HepG2 (cell line): ENCODE results near the gene CACNA1C. TPM values are rescaled to one million over a fixed set of nuclear protein-coding genes. Genes with fewer than 3 reads are reported as not detected.

Source experiments
- ATAC-seq: fragments of 200-7000 bp; cut with Tn5 transposase; 3 replicates; pipeline ENCODE4 v1.9.1; 2020; ENCODE audit warnings: mild to moderate bottlenecking, moderate library complexity
- BruUV-seq: library from RNA; stranded (reverse); fragments of 400-500 nt; replicated peaks from 2 replicates; lab custom pipeline; 2021; lab: Mats Ljungman, UMichigan
- CTCF ChIA-PET: fragments of 300-600 bp; formaldehyde crosslinking; extraction: SDS; loops from one replicate; lab custom pipeline; 2021; ENCODE audit warnings: low total read pairs, inconsistent platforms, low intra/inter-chr PET ratio; lab: Yijun Ruan, JAX
- POLR2A ChIA-PET: fragments of 350-600 bp; sonication (Branson Sonifier 250); formaldehyde crosslinking; loops from one replicate; lab custom pipeline; 2020; ENCODE audit warnings: antibody characterized with exemption, inconsistent platforms; lab: Yijun Ruan, JAX
- DNase-seq: peaks from one replicate; pipeline ENCODE4 v3.0.0-alpha.2; 2015; ENCODE audit warnings: low spot score
- FAIRE-seq: peaks from 3 replicates; lab custom pipeline; 2011; peaks lifted over from hg19 to GRCh38; lab: Jason Lieb, UNC
- H2AFZ ChIP-seq: one replicate; pipeline ENCODE4 v1.6.1; 2011; ENCODE audit warnings: low read length, inconsistent platforms
- H3K27ac ChIP-seq: fragments of 300-600 bp; 3 replicates; pipeline ENCODE4 v1.8.0; 2011; ENCODE audit warnings: mixed run types, mild to moderate bottlenecking, mixed read lengths, low read length, inconsistent platforms; ENCODE audit not compliant: insufficient read depth; ENCODE audit errors: extremely low read length
- H3K27me3 ChIP-seq, 2 experiments: fragments of 200-600 bp in 1 of 2; 2 replicates in 1 of 2; 3 replicates in 1 of 2; pipeline versions ENCODE4 v1.6.0 to v1.8.0; 2011; ENCODE audit warnings: low read length in 2 of 2, mild to moderate bottlenecking in 2 of 2, moderate library complexity in 2 of 2, inconsistent platforms in 1 of 2; ENCODE audit not compliant: insufficient read depth in 2 of 2, control insufficient read depth in 1 of 2
- H3K36me3 ChIP-seq, 2 experiments: fragments of 200-600 bp in 1 of 2; replicated peaks in 1 of 2; 2 replicates in 1 of 2; 3 replicates in 1 of 2; pipeline versions ENCODE4 v1.5.1 to v1.8.0; 2011; ENCODE audit warnings: low read length in 2 of 2, inconsistent platforms in 1 of 2; ENCODE audit not compliant: insufficient read depth in 2 of 2, control insufficient read depth in 1 of 2
- H3K4me1 ChIP-seq: 2 replicates; pipeline ENCODE4 v1.5.1; 2012; ENCODE audit warnings: low read length, inconsistent platforms; ENCODE audit not compliant: insufficient read depth
- H3K4me2 ChIP-seq: 2 replicates; pipeline ENCODE4 v1.6.0; 2011; ENCODE audit warnings: low read depth, low read length, inconsistent platforms
- H3K4me3 ChIP-seq, 3 experiments: fragments of 200-600 bp in 1 of 3; sonication (generic), shearing (Covaris generic) in 1 of 3; replicated peaks in 1 of 3; 2 replicates each; pipeline ENCODE4 v1.5.1; 2011 to 2016; ENCODE audit warnings: low read length in 3 of 3, inconsistent platforms in 2 of 3, low read depth in 2 of 3, mild to moderate bottlenecking in 2 of 3, control low read depth in 1 of 3, mixed read lengths in 1 of 3; ENCODE audit not compliant: insufficient read depth in 1 of 3
- H3K79me2 ChIP-seq: one replicate; pipeline ENCODE4 v1.6.1; 2011; ENCODE audit warnings: low read length, inconsistent platforms; ENCODE audit not compliant: insufficient read depth
- H3K9ac ChIP-seq: 2 replicates; pipeline ENCODE4 v1.6.0; 2011; ENCODE audit warnings: mild to moderate bottlenecking, low read depth, low read length, inconsistent platforms; ENCODE audit not compliant: insufficient read depth
- H3K9me3 ChIP-seq: 2 replicates; pipeline ENCODE4 v1.5.1; 2012; ENCODE audit warnings: mild to moderate bottlenecking, low read length
- H4K20me1 ChIP-seq: 2 replicates; pipeline ENCODE4 v1.6.0; 2011; ENCODE audit warnings: inconsistent platforms, mild to moderate bottlenecking, low read length, moderate library complexity; ENCODE audit not compliant: insufficient read depth
- JUND ChIP-seq: sonication (generic); formaldehyde crosslinking; IDR thresholded peaks from 2 replicates; pipeline ENCODE4 v1.8.0; 2022; ENCODE audit warnings: mild to moderate bottlenecking, missing genetic modification reagents
- MYC ChIP-seq: sonication (generic); formaldehyde crosslinking; IDR thresholded peaks from 2 replicates; pipeline ENCODE4 v1.9.0; 2021; ENCODE audit warnings: missing genetic modification reagents, borderline replicate concordance
- SRSF9 ChIP-seq: fragments of 200-400 bp; formaldehyde crosslinking; IDR thresholded peaks from 2 replicates; pipeline ENCODE4 v1.6.1; 2018; ENCODE audit warnings: borderline replicate concordance, mild to moderate bottlenecking, low read depth, low read length; ENCODE audit not compliant: insufficient read depth, poor library complexity, severe bottlenecking
- ZFP91 ChIP-seq: sonication (generic); formaldehyde crosslinking; IDR thresholded peaks from 2 replicates; pipeline ENCODE4 v1.9.0; 2022; ENCODE audit warnings: missing genetic modification reagents, mild to moderate bottlenecking, borderline replicate concordance
- ZNF142 ChIP-seq: sonication (generic); formaldehyde crosslinking; IDR thresholded peaks from 2 replicates; pipeline ENCODE4 v1.4.0; 2020; ENCODE audit warnings: missing genetic modification reagents
- ZNF263 ChIP-seq: sonication (generic); formaldehyde crosslinking; IDR thresholded peaks from 2 replicates; pipeline ENCODE4 v1.4.0; 2020; ENCODE audit warnings: missing genetic modification reagents
- ZNF687 ChIP-seq: sonication (generic); formaldehyde crosslinking; IDR thresholded peaks from 2 replicates; pipeline ENCODE4 v1.5.1; 2020; ENCODE audit warnings: mild to moderate bottlenecking, missing genetic modification reagents, moderate library complexity
- WGBS: methylation state at CpG from one replicate; pipeline ENCODE4 v1.1.6; 2017; ENCODE audit warnings: low lambda C conversion rate; 5-methylcytosine and 5-hydroxymethylcytosine counted together
- in situ Hi-C: cut with HindIII; loops from 2 replicates; pipeline ENCODE4 v1.10.0; 2017; ENCODE audit warnings: low pct_unique_long_range_greater_than_20kb; ENCODE audit not compliant: extremely low pct_ligation_motif_present
- intact Hi-C: fragments of 100-400 bp; cut with micrococcal nuclease; formaldehyde crosslinking; loops from one replicate; pipeline ENCODE4 v1.10.0; 2022; ENCODE audit not compliant: unreplicated experiment
- polyA plus RNA-seq, 8 experiments: library from polyadenylated mRNA; depleted of rRNA in 3 of 8; stranded (reverse) in 7 of 8; unstranded in 1 of 8; fragments of >200 nt; fragmentation: Illumina TruSeq in 4 of 8; extraction: Trizol in 4 of 8; gene quantifications; 2 replicates each; pipeline versions ENCODE4 v1.2.1 to v1.2.3, GENCODE V29; 2011 to 2016; ENCODE audit warnings: low read depth in 4 of 8, missing spikeins in 1 of 8, mixed read lengths in 1 of 8; ENCODE audit not compliant: insufficient read depth in 1 of 8
- total RNA-seq, 5 experiments: library from RNA; depleted of rRNA; stranded (reverse); fragments of >200 nt; fragmentation: Illumina TruSeq; extraction: Trizol; gene quantifications; 2 replicates each; pipeline ENCODE4 v1.2.3, GENCODE V29; 2016; ENCODE audit warnings: low read depth in 1 of 5
- TF ChIP-seq, protein P1 (sequence below): sonication (generic); formaldehyde crosslinking; IDR thresholded peaks from 2 replicates; pipeline ENCODE4 v1.4.0; 2020; ENCODE audit warnings: mild to moderate bottlenecking, missing genetic modification reagents

The CACNA1C gene
- total and polyA plus RNA-seq, 2 of the 13 experiments (the other 11 are each of a cell fraction or from before 2014, with no cell fraction given), result not detected

DNA sequence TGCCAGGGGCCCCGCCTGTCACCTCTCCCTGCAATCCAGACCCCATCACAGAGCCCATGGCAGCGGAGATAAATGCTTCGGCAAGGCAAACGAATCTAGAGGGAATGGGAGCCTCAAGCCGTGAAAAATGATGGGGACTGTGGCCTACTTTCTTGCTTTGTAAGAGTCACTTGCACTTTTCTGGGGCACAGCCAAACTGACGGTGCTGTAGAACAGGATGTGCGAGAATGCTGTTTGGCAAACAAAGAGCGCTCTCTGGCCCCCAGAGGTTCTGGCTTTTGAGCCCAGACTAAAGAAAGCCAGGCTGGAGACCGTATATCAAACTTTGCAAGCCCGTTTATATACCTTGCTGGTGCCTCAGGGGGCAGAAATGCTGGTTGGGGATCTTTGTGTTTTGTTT is 108.7 kb downstream of the CACNA1C start (continued):
- no peak for TF ChIP-seq ZNF142 (CRISPR knock-in tag)
- no peak for TF ChIP-seq SRSF9
- no peak for TF ChIP-seq MYC (CRISPR knock-in tag)

DNA sequence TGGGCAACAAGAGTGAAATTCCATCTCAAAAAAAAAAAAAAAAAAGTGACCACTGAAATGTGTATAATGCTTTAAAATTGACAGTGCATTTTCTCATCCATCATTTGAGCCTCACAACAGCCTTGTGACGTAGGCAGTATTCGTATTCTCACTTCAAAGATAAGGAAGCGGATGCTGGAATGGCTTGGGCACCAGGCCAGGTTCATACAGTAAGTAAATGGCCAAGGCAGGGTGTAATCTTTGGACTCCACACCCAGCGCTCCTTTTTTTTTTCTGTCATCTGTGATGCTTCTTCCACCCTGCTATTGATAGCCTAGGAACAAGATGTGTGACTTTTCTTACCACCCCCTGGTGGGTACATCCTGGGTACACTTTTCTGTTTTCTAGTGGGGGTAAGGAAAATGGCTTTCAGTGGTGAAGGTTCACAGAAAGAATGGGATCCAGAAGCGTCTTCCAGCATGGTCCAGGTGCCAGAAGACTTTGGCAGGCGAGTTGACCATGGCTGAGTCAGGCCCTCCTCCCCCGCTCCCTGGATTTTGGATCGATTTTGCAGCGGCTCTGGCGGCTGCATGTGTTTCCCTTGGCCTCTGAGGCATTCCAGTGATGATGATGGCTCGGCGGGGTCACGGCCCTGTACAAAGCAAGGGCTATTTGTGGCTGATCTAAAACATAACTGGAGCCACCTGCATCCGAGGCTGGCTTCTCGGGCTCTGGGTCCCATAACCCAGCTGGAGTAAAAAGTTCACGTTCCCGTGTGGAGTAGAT is 110.6 kb downstream of the CACNA1C start:
- H3K4me1 ChIP-seq, result peaks cover 41% of the 10 kb centered on the region
- no peak for FAIRE-seq
- H3K79me2 ChIP-seq, result no peaks in the 10 kb centered on the region
- no peak overlapping the region for H3K27ac ChIP-seq
- no TSS peak for BruUV-seq
- in situ Hi-C loops, result no loop called here
- peak; percentile 6 for DNase-seq
- CTCF ChIA-PET, result no interaction called here
- 9% methylated on average over 15 of the region's 17 CpGs for WGBS
- H3K36me3 ChIP-seq, result no peaks in the 10 kb centered on the region
- no peaks in the 10 kb centered on the region for H3K9me3 ChIP-seq
- H4K20me1 ChIP-seq, result no peaks in the 10 kb centered on the region
- H3K27me3 ChIP-seq, result peaks cover 0 to 7% of the 10 kb centered on the region in 2 experiments; a peak in 1 of 5 replicates
- no peak overlapping the region for H3K4me3 ChIP-seq
- POLR2A ChIA-PET, result no interaction called here
- ATAC-seq, result peak; percentile 87
- H3K9ac ChIP-seq, result no peak overlapping the region
- no peak overlapping the region for H2AFZ ChIP-seq
- H3K4me2 ChIP-seq, result no peak overlapping the region
- intact Hi-C loops, result no loop called here
- TF ChIP-seq, protein P1, sequence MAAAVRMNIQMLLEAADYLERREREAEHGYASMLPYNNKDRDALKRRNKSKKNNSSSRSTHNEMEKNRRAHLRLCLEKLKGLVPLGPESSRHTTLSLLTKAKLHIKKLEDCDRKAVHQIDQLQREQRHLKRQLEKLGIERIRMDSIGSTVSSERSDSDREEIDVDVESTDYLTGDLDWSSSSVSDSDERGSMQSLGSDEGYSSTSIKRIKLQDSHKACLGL, result no peak
- no peak for TF ChIP-seq JUND
- TF ChIP-seq ZNF263 (CRISPR knock-in tag), result no peak
- TF ChIP-seq ZNF687 (CRISPR knock-in tag), result peak; percentile 48
- TF ChIP-seq ZFP91 (CRISPR knock-in tag), result no peak
